ENCODE results near the gene NGRN.

NGRN gene

GRCh38 chr15:90231028-90232017 lies 34.1 kb upstream of the NGRN start:
- DNase-seq (ENCODE audit: low spot score) = peak; percentile 78
- TF ChIP-seq CTCF (IDR thresholded peaks at IDR 0.05; ENCODE audit: extremely low read depth, missing control alignments) = no peak

- no peak for DNase-seq (ENCODE audit: low spot score)
- no peak for TF ChIP-seq CTCF (IDR thresholded peaks at IDR 0.05; ENCODE audit: extremely low read depth, missing control alignments)
These were observed 33.3 kb upstream of the NGRN start for GRCh38 chr15:90232196-90232595.

GRCh38 chr15:90232941-90233386 lies 32.5 kb upstream of the NGRN start:
- peak; percentile 36 for TF ChIP-seq CTCF (IDR thresholded peaks at IDR 0.05; ENCODE audit: extremely low read depth, missing control alignments)
- no peak for DNase-seq (ENCODE audit: low spot score)

GRCh38 chr15:90233387-90234095 lies 31.9 kb upstream of the NGRN start, which contains the start of gene CIB1:
Gene CIB1, minus strand, starts transcription at chr15:90233941. Its CDS starts 56 bp downstream, at chr15:90233885.
- peak; percentile 100 for DNase-seq (ENCODE audit: low spot score)
- no peak for TF ChIP-seq CTCF (IDR thresholded peaks at IDR 0.05; ENCODE audit: extremely low read depth, missing control alignments)

- DNase-seq (ENCODE audit: low spot score) = no peak
- no peak for TF ChIP-seq CTCF (IDR thresholded peaks at IDR 0.05; ENCODE audit: extremely low read depth, missing control alignments)
These were observed 31.1 kb upstream of the NGRN start, which contains the start of gene GDPGP1 for GRCh38 chr15:90234096-90234988. Gene GDPGP1, plus strand, starts transcription at chr15:90234209. Its CDS starts 6,700 bp downstream, at chr15:90240909.

- no peak for TF ChIP-seq CTCF (IDR thresholded peaks at IDR 0.05; ENCODE audit: extremely low read depth, missing control alignments)
- no peak for DNase-seq (ENCODE audit: low spot score)
These were observed 26.1 kb upstream of the NGRN start for GRCh38 chr15:90239371-90239770.

Data from GM20000 (cell line).